ENCODE measurements around the gene TXK. TPM values are rescaled to one million over a fixed set of nuclear protein-coding genes. Genes with fewer than 3 reads are reported as not detected.

TXK gene
- total RNA-seq, 1 donor from 2014 or later, result 39.5 TPM

GRCh38 chr4:48138511-48138910 lies 4.5 kb upstream of the TXK start:
- intact Hi-C loops (cut with micrococcal nuclease), result loop anchor here (10.0 kb wide), 2 partner anchors 766 to 1124 kb away; partner anchors contain the start of gene OCIAD2

- intact Hi-C loops (cut with micrococcal nuclease), result loop anchor here (10.0 kb wide), 2 partner anchors 767 to 1123 kb away; partner anchors contain the start of gene OCIAD2
Observed at GRCh38 chr4:48137846-48138245, 3.8 kb upstream of the TXK start.

GRCh38 chr4:48133669-48134068 lies 381 bp downstream of the TXK start:
- intact Hi-C loops (cut with micrococcal nuclease), result loop anchor here (5.0 to 10.0 kb wide), 3 partner anchors 296 to 1119 kb away; partner anchors contain the start of genes CORIN and OCIAD2

- intact Hi-C loops (cut with micrococcal nuclease), result loop anchor here (5.0 to 10.0 kb wide), 3 partner anchors 294 to 1117 kb away; partner anchors contain the start of genes CORIN and OCIAD2
Observed at GRCh38 chr4:48131736-48132135, 2.3 kb downstream of the TXK start.

- intact Hi-C loops (cut with micrococcal nuclease), result loop anchor here (1.0 to 10.0 kb wide), 4 partner anchors 216 to 1115 kb away; partner anchors contain the start of genes CORIN, NFXL1 and OCIAD2
Observed at GRCh38 chr4:48130100-48130499, 4.0 kb downstream of the TXK start.

GRCh38 chr4:48129307-48130014 lies 4.6 kb downstream of the TXK start:
- intact Hi-C loops (cut with micrococcal nuclease), result loop anchor here (1.0 to 10.0 kb wide), 10 partner anchors 141 to 1115 kb away; partner anchors contain the start of genes COMMD8, CORIN, FRYL and NFXL1

- intact Hi-C loops (cut with micrococcal nuclease), result loop anchor here (1.0 to 5.0 kb wide), 10 partner anchors 11 to 834 kb away; partner anchors contain the start of genes COMMD8, FRYL and SLAIN2
Observed at GRCh38 chr4:48127682-48128404, 6.2 kb downstream of the TXK start.

GRCh38 chr4:48127231-48127630 lies 6.8 kb downstream of the TXK start:
- intact Hi-C loops (cut with micrococcal nuclease), result loop anchor here (1.0 to 5.0 kb wide), 4 partner anchors 148 to 835 kb away; no protein-coding TSS in a partner anchor

GRCh38 chr4:48126621-48127020 lies 7.4 kb downstream of the TXK start:
- intact Hi-C loops (cut with micrococcal nuclease), result loop anchor here (1.0 to 5.0 kb wide), 4 partner anchors 149 to 836 kb away; no protein-coding TSS in a partner anchor

GRCh38 chr4:48124870-48125269 lies 9.2 kb downstream of the TXK start:
- intact Hi-C loops (cut with micrococcal nuclease), result loop anchor here (5.0 kb wide), 3 partner anchors 422 to 837 kb away; no protein-coding TSS in a partner anchor

GRCh38 chr4:48122756-48123155 lies 11.3 kb downstream of the TXK start:
- intact Hi-C loops (cut with micrococcal nuclease), result no loop called here

- intact Hi-C loops (cut with micrococcal nuclease), result no loop called here
Observed at GRCh38 chr4:48121180-48121579, 12.9 kb downstream of the TXK start.

- intact Hi-C loops (cut with micrococcal nuclease), result no loop called here
Observed at GRCh38 chr4:48120132-48120531, 13.9 kb downstream of the TXK start.

GRCh38 chr4:48119646-48120045 lies 14.4 kb downstream of the TXK start:
- intact Hi-C loops (cut with micrococcal nuclease), result no loop called here

- intact Hi-C loops (cut with micrococcal nuclease), result no loop called here
Observed at GRCh38 chr4:48118081-48118480, 16.0 kb downstream of the TXK start.

GRCh38 chr4:48116582-48116981 lies 17.5 kb downstream of the TXK start:
- intact Hi-C loops (cut with micrococcal nuclease), result no loop called here

- intact Hi-C loops (cut with micrococcal nuclease), result no loop called here
Observed at GRCh38 chr4:48114412-48114811, 19.6 kb downstream of the TXK start.

- intact Hi-C loops (cut with micrococcal nuclease), result no loop called here
Observed at GRCh38 chr4:48112017-48112667, 21.9 kb downstream of the TXK start.

GRCh38 chr4:48110452-48110978 lies 23.5 kb downstream of the TXK start:
- intact Hi-C loops (cut with micrococcal nuclease), result no loop called here

- intact Hi-C loops (cut with micrococcal nuclease), result loop anchor here (1.0 kb wide), 4 partner anchors 19 to 183 kb away; no protein-coding TSS in a partner anchor
Observed at GRCh38 chr4:48109413-48110263, 24.4 kb downstream of the TXK start.

Measured in T-helper 1 cell treated with Interleukin-12 subunit alpha and Interleukin-12 subunit beta and Interleukin-4 antibody, amounts not matched to agents 30 ng/mL and 1 ng/mL, for 36 hours (primary cell).